Vagina (tissue), 2 donors: ENCODE measurements around the gene ANAPC5.

Experiments
- POLR2A ChIP-seq, 2 donors: fragments of 450-650 bp; IDR thresholded peaks; one replicate each; pipeline ENCODE4 v1.6.1; 2017; ENCODE audit warnings: antibody characterized with exemption in 2 of 2, mild to moderate bottlenecking in 2 of 2, moderate library complexity in 2 of 2
- TF ChIP-seq, protein P1 (sequence below), 3 experiments: fragments of 450-650 bp in 2 of 3; fragments of 200-600 bp in 1 of 3; sonication (generic) in 1 of 3; IDR thresholded peaks; one replicate each; pipeline ENCODE4 v1.5.1; 2017 to 2019; ENCODE audit warnings: antibody characterized with exemption in 3 of 3, mild to moderate bottlenecking in 2 of 3, moderate library complexity in 2 of 3

DNA sequence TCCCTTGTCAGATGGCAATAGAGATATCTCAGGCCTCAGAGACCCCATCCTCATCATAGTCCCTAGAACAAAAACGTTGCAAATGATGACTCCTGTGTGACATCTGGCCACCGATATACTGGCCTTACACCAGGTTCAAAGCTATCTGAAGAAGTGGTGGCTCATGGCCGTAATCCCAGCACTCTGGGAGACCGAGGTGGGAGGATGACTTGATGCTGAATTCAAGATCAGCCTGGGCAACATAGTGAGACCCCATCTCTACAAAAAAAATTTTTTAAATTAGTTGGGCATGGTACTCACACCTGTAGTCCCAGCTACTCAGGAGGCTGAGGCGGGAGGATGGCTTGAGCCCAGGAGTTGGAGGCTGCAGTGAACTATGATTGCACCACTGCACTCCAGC is 68.8 kb downstream of the ANAPC5 start:
- TF ChIP-seq, protein P1, sequence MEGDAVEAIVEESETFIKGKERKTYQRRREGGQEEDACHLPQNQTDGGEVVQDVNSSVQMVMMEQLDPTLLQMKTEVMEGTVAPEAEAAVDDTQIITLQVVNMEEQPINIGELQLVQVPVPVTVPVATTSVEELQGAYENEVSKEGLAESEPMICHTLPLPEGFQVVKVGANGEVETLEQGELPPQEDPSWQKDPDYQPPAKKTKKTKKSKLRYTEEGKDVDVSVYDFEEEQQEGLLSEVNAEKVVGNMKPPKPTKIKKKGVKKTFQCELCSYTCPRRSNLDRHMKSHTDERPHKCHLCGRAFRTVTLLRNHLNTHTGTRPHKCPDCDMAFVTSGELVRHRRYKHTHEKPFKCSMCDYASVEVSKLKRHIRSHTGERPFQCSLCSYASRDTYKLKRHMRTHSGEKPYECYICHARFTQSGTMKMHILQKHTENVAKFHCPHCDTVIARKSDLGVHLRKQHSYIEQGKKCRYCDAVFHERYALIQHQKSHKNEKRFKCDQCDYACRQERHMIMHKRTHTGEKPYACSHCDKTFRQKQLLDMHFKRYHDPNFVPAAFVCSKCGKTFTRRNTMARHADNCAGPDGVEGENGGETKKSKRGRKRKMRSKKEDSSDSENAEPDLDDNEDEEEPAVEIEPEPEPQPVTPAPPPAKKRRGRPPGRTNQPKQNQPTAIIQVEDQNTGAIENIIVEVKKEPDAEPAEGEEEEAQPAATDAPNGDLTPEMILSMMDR (IDR thresholded peaks at IDR 0.05) = no peak
- no peak for TF ChIP-seq POLR2A (IDR thresholded peaks at IDR 0.05)
